HepG2 (cell line): ENCODE data around the gene GLB1L3.

Experiments used
- FOXO1 ChIP-seq: sonication (generic); formaldehyde crosslinking; IDR thresholded peaks from 2 replicates; pipeline ENCODE4 v1.4.0; 2020; ENCODE audit warnings: missing genetic modification reagents
- KLF9 ChIP-seq: IDR thresholded peaks from 2 replicates; pipeline ENCODE4 v1.6.1; 2016; ENCODE audit warnings: low read depth
- MLX ChIP-seq: IDR thresholded peaks from 2 replicates; pipeline ENCODE4 v1.6.1; 2016
- ZFP36 ChIP-seq: fragments of 150-350 bp; IDR thresholded peaks from 2 replicates; pipeline ENCODE4 v1.6.1; 2018; ENCODE audit warnings: borderline replicate concordance, low read length, low read depth; ENCODE audit not compliant: partially characterized antibody
- ZKSCAN8 ChIP-seq: IDR thresholded peaks from 2 replicates; pipeline ENCODE4 v1.6.1; 2016; ENCODE audit warnings: borderline replicate concordance, missing genetic modification reagents, missing compliant biosample characterization
- TF ChIP-seq, protein P1 (sequence below): sonication (generic); formaldehyde crosslinking; IDR thresholded peaks from 2 replicates; pipeline ENCODE4 v1.5.0; 2020; ENCODE audit warnings: mild to moderate bottlenecking, missing genetic modification reagents, moderate library complexity

- TF ChIP-seq ZKSCAN8 (CRISPR knock-in tag) = no peak
- TF ChIP-seq, protein P1, sequence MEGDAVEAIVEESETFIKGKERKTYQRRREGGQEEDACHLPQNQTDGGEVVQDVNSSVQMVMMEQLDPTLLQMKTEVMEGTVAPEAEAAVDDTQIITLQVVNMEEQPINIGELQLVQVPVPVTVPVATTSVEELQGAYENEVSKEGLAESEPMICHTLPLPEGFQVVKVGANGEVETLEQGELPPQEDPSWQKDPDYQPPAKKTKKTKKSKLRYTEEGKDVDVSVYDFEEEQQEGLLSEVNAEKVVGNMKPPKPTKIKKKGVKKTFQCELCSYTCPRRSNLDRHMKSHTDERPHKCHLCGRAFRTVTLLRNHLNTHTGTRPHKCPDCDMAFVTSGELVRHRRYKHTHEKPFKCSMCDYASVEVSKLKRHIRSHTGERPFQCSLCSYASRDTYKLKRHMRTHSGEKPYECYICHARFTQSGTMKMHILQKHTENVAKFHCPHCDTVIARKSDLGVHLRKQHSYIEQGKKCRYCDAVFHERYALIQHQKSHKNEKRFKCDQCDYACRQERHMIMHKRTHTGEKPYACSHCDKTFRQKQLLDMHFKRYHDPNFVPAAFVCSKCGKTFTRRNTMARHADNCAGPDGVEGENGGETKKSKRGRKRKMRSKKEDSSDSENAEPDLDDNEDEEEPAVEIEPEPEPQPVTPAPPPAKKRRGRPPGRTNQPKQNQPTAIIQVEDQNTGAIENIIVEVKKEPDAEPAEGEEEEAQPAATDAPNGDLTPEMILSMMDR (CRISPR knock-in tag) = no peak
- TF ChIP-seq FOXO1 (CRISPR knock-in tag) = no peak
- TF ChIP-seq MLX (CRISPR knock-in tag) = no peak
- TF ChIP-seq KLF9 = no peak
- no peak for TF ChIP-seq ZFP36
Observed at GRCh38 chr11:134242376-134242775, 33.8 kb upstream of the GLB1L3 start.
